Measurements from ENCODE around the gene LSM4.

DNA sequence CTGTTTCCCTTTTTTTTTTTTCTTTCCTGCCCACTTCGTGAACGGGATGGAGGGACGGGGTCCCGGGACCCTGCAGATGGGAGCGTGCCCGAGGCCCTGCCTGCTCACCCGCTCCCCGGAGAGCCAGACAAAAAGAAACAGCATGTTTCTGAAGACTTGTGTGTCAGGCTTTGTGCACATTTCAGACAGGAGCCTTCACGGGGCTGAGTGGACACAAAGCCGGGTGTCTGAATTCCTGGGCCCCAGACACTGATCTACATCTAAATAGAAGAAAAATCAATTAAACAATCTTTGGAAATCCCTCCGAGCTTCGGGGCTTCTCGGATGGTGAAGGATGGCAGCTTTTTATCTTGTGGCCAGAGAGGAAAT, 21.7 kb upstream of the LSM4 start:
- TF ChIP-seq ZNF816 (CRISPR knock-in tag; IDR thresholded peaks at IDR 0.05; ENCODE audit: borderline replicate concordance) (no peak), TAF1 (CRISPR knock-in tag; IDR thresholded peaks at IDR 0.05) (no peak), ISX (CRISPR knock-in tag; conservative IDR thresholded peaks at IDR 0.05) (no peak), U2AF2 (IDR thresholded peaks at IDR 0.05; ENCODE audit: low read depth, low read length) (no peak), ZNF143 (CRISPR knock-in tag; IDR thresholded peaks at IDR 0.05) (no peak), ZFX (CRISPR knock-in tag; IDR thresholded peaks at IDR 0.05; ENCODE audit: low read depth) (no peak), ZNF530 (CRISPR knock-in tag; IDR thresholded peaks at IDR 0.05; ENCODE audit: low read depth) (no peak), WIZ (CRISPR knock-in tag; IDR thresholded peaks at IDR 0.05) (no peak)
- TF ChIP-seq, protein P1, sequence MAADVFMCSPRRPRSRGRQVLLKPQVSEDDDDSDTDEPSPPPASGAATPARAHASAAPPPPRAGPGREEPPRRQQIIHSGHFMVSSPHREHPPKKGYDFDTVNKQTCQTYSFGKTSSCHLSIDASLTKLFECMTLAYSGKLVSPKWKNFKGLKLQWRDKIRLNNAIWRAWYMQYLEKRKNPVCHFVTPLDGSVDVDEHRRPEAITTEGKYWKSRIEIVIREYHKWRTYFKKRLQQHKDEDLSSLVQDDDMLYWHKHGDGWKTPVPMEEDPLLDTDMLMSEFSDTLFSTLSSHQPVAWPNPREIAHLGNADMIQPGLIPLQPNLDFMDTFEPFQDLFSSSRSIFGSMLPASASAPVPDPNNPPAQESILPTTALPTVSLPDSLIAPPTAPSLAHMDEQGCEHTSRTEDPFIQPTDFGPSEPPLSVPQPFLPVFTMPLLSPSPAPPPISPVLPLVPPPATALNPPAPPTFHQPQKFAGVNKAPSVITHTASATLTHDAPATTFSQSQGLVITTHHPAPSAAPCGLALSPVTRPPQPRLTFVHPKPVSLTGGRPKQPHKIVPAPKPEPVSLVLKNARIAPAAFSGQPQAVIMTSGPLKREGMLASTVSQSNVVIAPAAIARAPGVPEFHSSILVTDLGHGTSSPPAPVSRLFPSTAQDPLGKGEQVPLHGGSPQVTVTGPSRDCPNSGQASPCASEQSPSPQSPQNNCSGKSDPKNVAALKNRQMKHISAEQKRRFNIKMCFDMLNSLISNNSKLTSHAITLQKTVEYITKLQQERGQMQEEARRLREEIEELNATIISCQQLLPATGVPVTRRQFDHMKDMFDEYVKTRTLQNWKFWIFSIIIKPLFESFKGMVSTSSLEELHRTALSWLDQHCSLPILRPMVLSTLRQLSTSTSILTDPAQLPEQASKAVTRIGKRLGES (CRISPR knock-in tag; IDR thresholded peaks at IDR 0.05; ENCODE audit: borderline replicate concordance), result no peak
- TF ChIP-seq, protein P2, sequence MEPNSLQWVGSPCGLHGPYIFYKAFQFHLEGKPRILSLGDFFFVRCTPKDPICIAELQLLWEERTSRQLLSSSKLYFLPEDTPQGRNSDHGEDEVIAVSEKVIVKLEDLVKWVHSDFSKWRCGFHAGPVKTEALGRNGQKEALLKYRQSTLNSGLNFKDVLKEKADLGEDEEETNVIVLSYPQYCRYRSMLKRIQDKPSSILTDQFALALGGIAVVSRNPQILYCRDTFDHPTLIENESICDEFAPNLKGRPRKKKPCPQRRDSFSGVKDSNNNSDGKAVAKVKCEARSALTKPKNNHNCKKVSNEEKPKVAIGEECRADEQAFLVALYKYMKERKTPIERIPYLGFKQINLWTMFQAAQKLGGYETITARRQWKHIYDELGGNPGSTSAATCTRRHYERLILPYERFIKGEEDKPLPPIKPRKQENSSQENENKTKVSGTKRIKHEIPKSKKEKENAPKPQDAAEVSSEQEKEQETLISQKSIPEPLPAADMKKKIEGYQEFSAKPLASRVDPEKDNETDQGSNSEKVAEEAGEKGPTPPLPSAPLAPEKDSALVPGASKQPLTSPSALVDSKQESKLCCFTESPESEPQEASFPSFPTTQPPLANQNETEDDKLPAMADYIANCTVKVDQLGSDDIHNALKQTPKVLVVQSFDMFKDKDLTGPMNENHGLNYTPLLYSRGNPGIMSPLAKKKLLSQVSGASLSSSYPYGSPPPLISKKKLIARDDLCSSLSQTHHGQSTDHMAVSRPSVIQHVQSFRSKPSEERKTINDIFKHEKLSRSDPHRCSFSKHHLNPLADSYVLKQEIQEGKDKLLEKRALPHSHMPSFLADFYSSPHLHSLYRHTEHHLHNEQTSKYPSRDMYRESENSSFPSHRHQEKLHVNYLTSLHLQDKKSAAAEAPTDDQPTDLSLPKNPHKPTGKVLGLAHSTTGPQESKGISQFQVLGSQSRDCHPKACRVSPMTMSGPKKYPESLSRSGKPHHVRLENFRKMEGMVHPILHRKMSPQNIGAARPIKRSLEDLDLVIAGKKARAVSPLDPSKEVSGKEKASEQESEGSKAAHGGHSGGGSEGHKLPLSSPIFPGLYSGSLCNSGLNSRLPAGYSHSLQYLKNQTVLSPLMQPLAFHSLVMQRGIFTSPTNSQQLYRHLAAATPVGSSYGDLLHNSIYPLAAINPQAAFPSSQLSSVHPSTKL (CRISPR knock-in tag; IDR thresholded peaks at IDR 0.05), result no peak
- TF ChIP-seq, protein P3, sequence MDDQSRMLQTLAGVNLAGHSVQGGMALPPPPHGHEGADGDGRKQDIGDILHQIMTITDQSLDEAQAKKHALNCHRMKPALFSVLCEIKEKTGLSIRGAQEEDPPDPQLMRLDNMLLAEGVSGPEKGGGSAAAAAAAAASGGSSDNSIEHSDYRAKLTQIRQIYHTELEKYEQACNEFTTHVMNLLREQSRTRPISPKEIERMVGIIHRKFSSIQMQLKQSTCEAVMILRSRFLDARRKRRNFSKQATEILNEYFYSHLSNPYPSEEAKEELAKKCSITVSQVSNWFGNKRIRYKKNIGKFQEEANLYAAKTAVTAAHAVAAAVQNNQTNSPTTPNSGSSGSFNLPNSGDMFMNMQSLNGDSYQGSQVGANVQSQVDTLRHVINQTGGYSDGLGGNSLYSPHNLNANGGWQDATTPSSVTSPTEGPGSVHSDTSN (CRISPR knock-in tag; IDR thresholded peaks at IDR 0.05; ENCODE audit: borderline replicate concordance), result no peak
- TF ChIP-seq, protein P4, sequence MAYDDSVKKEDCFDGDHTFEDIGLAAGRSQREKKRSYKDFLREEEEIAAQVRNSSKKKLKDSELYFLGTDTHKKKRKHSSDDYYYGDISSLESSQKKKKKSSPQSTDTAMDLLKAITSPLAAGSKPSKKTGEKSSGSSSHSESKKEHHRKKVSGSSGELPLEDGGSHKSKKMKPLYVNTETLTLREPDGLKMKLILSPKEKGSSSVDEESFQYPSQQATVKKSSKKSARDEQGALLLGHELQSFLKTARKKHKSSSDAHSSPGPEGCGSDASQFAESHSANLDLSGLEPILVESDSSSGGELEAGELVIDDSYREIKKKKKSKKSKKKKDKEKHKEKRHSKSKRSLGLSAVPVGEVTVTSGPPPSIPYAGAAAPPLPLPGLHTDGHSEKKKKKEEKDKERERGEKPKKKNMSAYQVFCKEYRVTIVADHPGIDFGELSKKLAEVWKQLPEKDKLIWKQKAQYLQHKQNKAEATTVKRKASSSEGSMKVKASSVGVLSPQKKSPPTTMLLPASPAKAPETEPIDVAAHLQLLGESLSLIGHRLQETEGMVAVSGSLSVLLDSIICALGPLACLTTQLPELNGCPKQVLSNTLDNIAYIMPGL (CRISPR knock-in tag; IDR thresholded peaks at IDR 0.05; ENCODE audit: borderline replicate concordance in 1 of 2, low read depth in 1 of 2), result no peak
